ENCODE results near the gene FGF10.

DNA sequence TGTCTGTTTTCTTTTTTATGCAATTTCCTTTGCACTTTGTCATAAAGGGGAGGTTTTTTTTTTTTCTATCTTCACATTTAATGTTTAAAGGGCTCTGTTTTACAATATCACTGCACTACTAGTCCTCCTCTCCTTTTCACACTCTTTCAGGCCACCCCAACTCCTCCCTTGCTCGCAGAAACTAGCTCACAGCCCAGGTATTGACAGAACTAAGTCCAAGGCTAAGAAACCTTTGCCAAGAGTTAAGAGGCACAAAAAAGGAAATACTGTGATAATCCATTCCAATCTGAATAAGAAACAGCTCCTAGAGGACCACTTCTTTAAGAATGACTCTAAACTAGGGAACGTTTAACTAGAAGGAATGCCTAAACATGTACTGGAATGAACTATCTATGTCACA is 1.1 kb upstream of the FGF10 start:
- TF ChIP-seq CTCF (IDR thresholded peaks at IDR 0.05) = no peak
- no peak for TF ChIP-seq ZFX (IDR thresholded peaks at IDR 0.05; ENCODE audit: borderline replicate concordance)
